GM23338 (cell line): ENCODE results near the gene DRAM1. TPM values are rescaled to one million over a fixed set of nuclear protein-coding genes. Genes with fewer than 3 reads are reported as not detected.

Source experiments
- ATAC-seq: fragments of 200-7000 bp; cut with Tn5 transposase; 3 replicates; pipeline ENCODE4 v1.9.1; 2020
- DNase-seq: peaks from one replicate; pipeline ENCODE4 v3.0.0-alpha.2; 2015; ENCODE audit warnings: low spot score
- H2AFZ ChIP-seq: fragments of 200-600 bp; sonication (generic); 2 replicates; pipeline ENCODE4 v1.8.0; 2016; ENCODE audit warnings: antibody characterized with exemption, mild to moderate bottlenecking, moderate library complexity
- H3F3A ChIP-seq: fragments of 200-600 bp; sonication (generic); replicated peaks from 2 replicates; pipeline ENCODE4 v1.8.0; 2017; ENCODE audit warnings: antibody characterized with exemption, mixed run types, low read depth
- H3K27ac ChIP-seq: fragments of 200-600 bp; sonication (generic); 2 replicates; pipeline ENCODE4 v1.6.1; 2016; ENCODE audit warnings: low read depth
- H3K27me3 ChIP-seq: fragments of 200-600 bp; sonication (generic); 2 replicates; pipeline ENCODE4 v1.8.0; 2016; ENCODE audit warnings: mild to moderate bottlenecking, mixed run types, moderate library complexity; ENCODE audit not compliant: insufficient read depth
- H3K36me3 ChIP-seq: fragments of 200-600 bp; sonication (generic); 2 replicates; pipeline ENCODE4 v1.8.0; 2016; ENCODE audit warnings: mild to moderate bottlenecking; ENCODE audit not compliant: insufficient read depth
- H3K4me1 ChIP-seq: fragments of 200-600 bp; sonication (generic); 2 replicates; pipeline ENCODE4 v1.8.0; 2016; ENCODE audit warnings: mild to moderate bottlenecking, moderate library complexity; ENCODE audit not compliant: insufficient read depth
- H3K4me2 ChIP-seq: fragments of 200-600 bp; sonication (generic); 2 replicates; pipeline ENCODE4 v1.7.1; 2017; ENCODE audit warnings: mixed run types
- H3K4me3 ChIP-seq: fragments of 200-600 bp; sonication (generic); 2 replicates; pipeline ENCODE4 v1.6.1; 2016; ENCODE audit warnings: mixed run types
- H3K79me2 ChIP-seq: fragments of 200-600 bp; sonication (generic); replicated peaks from 2 replicates; pipeline ENCODE4 v1.8.0; 2017; ENCODE audit warnings: mild to moderate bottlenecking; ENCODE audit not compliant: insufficient read depth
- H3K9me2 ChIP-seq: fragments of 200-600 bp; sonication (generic); 2 replicates; pipeline ENCODE4 v1.8.0; 2017; ENCODE audit not compliant: insufficient read depth
- H4K20me1 ChIP-seq: fragments of 200-600 bp; sonication (generic); replicated peaks from 2 replicates; pipeline ENCODE4 v1.8.0; 2017; ENCODE audit warnings: mild to moderate bottlenecking; ENCODE audit not compliant: insufficient read depth
- H3K27ac Mint-ChIP-seq: 2 replicates; pipeline ENCODE4 v1.8.0; 2020; ENCODE audit warnings: inconsistent platforms, mild to moderate bottlenecking, moderate library complexity, mixed read lengths
- H3K27me3 Mint-ChIP-seq: 3 replicates; pipeline ENCODE4 v1.8.0; 2022; ENCODE audit warnings: low read depth, mild to moderate bottlenecking, moderate library complexity, mixed read lengths, inconsistent platforms; ENCODE audit not compliant: insufficient read depth, poor library complexity
- H3K36me3 Mint-ChIP-seq: 3 replicates; pipeline ENCODE4 v1.8.0; 2021; ENCODE audit warnings: low read depth, mild to moderate bottlenecking, inconsistent platforms, moderate library complexity, mixed read lengths
- H3K4me1 Mint-ChIP-seq: 3 replicates; pipeline ENCODE4 v1.8.0; 2020; ENCODE audit warnings: mild to moderate bottlenecking, inconsistent platforms, mixed read lengths
- H3K4me3 Mint-ChIP-seq: 3 replicates; pipeline ENCODE4 v1.8.0; 2021; ENCODE audit warnings: moderate library complexity, mild to moderate bottlenecking, inconsistent platforms, mixed read lengths
- H3K9me3 Mint-ChIP-seq: 3 replicates; pipeline ENCODE4 v1.8.0; 2020; ENCODE audit warnings: moderate library complexity, mild to moderate bottlenecking, inconsistent platforms, mixed read lengths
- CREB1 ChIP-seq: fragments of 250-450 bp; sonication (Bioruptor Pico); IDR thresholded peaks from 2 replicates; pipeline ENCODE4 v1.5.0; 2020; ENCODE audit warnings: low read depth, mild to moderate bottlenecking, moderate library complexity
- CTCF ChIP-seq, 2 experiments: fragments of 200-600 bp in 1 of 2; sonication (generic) in 1 of 2; conservative IDR thresholded peaks; 2 replicates each; pipeline versions ENCODE4 v1.5.1 to v1.6.1; 2016 to 2017; ENCODE audit warnings: antibody characterized with exemption in 2 of 2, low read depth in 2 of 2, mild to moderate bottlenecking in 2 of 2, moderate library complexity in 1 of 2
- ETS1 ChIP-seq: IDR thresholded peaks from 2 replicates; pipeline ENCODE4 v1.6.1; 2016; ENCODE audit warnings: antibody characterized with exemption
- EZH2 ChIP-seq: fragments of 200-600 bp; sonication (generic); IDR thresholded peaks from one replicate; pipeline ENCODE4 v1.8.0; 2017; ENCODE audit warnings: antibody characterized with exemption, mild to moderate bottlenecking, low read depth; ENCODE audit not compliant: unreplicated experiment
- EZH2phosphoT487 ChIP-seq: fragments of 200-600 bp; sonication (generic); IDR thresholded peaks from one replicate; pipeline ENCODE4 v1.8.1; 2018; ENCODE audit warnings: antibody characterized with exemption; ENCODE audit not compliant: unreplicated experiment
- JUNB ChIP-seq: IDR thresholded peaks from one replicate; pipeline ENCODE4 v1.6.1; 2016; ENCODE audit warnings: antibody characterized with exemption; ENCODE audit not compliant: unreplicated experiment
- NANOG ChIP-seq: IDR thresholded peaks from 2 replicates; pipeline ENCODE4 v1.6.1; 2016; ENCODE audit warnings: antibody characterized with exemption, borderline replicate concordance
- POLR2AphosphoS5 ChIP-seq: IDR thresholded peaks from 2 replicates; pipeline ENCODE4 v1.6.1; 2016; ENCODE audit warnings: antibody characterized with exemption, low read depth
- REST ChIP-seq: IDR thresholded peaks from one replicate; pipeline ENCODE4 v1.6.1; 2018; ENCODE audit warnings: antibody characterized with exemption; ENCODE audit not compliant: unreplicated experiment
- STAT1 ChIP-seq: IDR thresholded peaks from one replicate; pipeline ENCODE4 v1.6.1; 2016; ENCODE audit warnings: antibody characterized with exemption; ENCODE audit not compliant: unreplicated experiment
- ZNF114 ChIP-seq: fragments of 250-450 bp; sonication (Bioruptor Pico); IDR thresholded peaks from 2 replicates; pipeline ENCODE4 v1.5.0; 2020; ENCODE audit warnings: mild to moderate bottlenecking, moderate library complexity
- ZNF331 ChIP-seq: fragments of 250-450 bp; sonication (Bioruptor Pico); IDR thresholded peaks from 2 replicates; pipeline ENCODE4 v1.5.0; 2020; ENCODE audit warnings: low read depth, mild to moderate bottlenecking, moderate library complexity
- polyA plus RNA-seq: library from polyadenylated mRNA; unstranded; fragments of >200 nt; fragmentation: Nextera tagmentation; extraction: Ambion mirVana; gene quantifications from 2 replicates; pipeline ENCODE4 v1.2.1, GENCODE V29; 2016
- total RNA-seq: library from RNA; depleted of rRNA; stranded (reverse); fragments of >200 nt; shearing (Covaris generic); gene quantifications from 2 replicates; pipeline ENCODE4 v1.2.3, GENCODE V29; 2014

Gene DRAM1
- total and polyA plus RNA-seq, 2 experiments from 2014 or later: 5.7 to 8.5 TPM

- TF ChIP-seq ETS1: no peak
- no peak for TF ChIP-seq STAT1
- TF ChIP-seq JUNB: no peak
- TF ChIP-seq NANOG: no peak
Measured at GRCh38 chr12:101948365-101948764, 71.0 kb downstream of the DRAM1 start (continued).

- Histone ChIP-seq H2AFZ (no peak overlapping the region), H3K36me3 (no peaks in the 10 kb centered on the region), H3F3A (no peaks in the 10 kb centered on the region), H3K4me2 (no peak overlapping the region), H3K4me3 (no peak overlapping the region), H3K27me3 (no peaks in the 10 kb centered on the region), H3K4me1 (no peaks in the 10 kb centered on the region), H3K9me2 (0 out of 2 replicates have a peak, but pooled peaks cover 7% of the 10 kb centered on the region), H4K20me1 (no peaks in the 10 kb centered on the region), H3K79me2 (no peaks in the 10 kb centered on the region), H3K27ac (no peak overlapping the region)
- Mint-ChIP-seq H3K27ac (no peak overlapping the region), H3K27me3 (no peaks in the 10 kb centered on the region), H3K9me3 (no peaks in the 10 kb centered on the region; the same call in 2 of the 3 replicates), H3K36me3 (no peaks in the 10 kb centered on the region), H3K4me3 (no peak overlapping the region), H3K4me1 (no peaks in the 10 kb centered on the region)
- no peak for ATAC-seq
- DNase-seq: no peak
- TF ChIP-seq NANOG: no peak
- no peak for TF ChIP-seq EZH2phosphoT487
- no peak for TF ChIP-seq REST
- TF ChIP-seq CREB1 (CRISPR knock-in tag): no peak
- TF ChIP-seq JUNB: no peak
- no peak for TF ChIP-seq EZH2
- TF ChIP-seq ETS1: no peak
- no peak for TF ChIP-seq ZNF331 (CRISPR knock-in tag)
- TF ChIP-seq POLR2AphosphoS5: no peak
- TF ChIP-seq CTCF (conservative IDR thresholded peaks at IDR 0.05; ENCODE audit: low read depth in 2 of 2): no peak
- TF ChIP-seq ZNF114 (CRISPR knock-in tag): no peak
Measured at GRCh38 chr12:101951002-101951670, 73.8 kb downstream of the DRAM1 start.
